H9 (cell line): ENCODE data around the gene LMBR1. TPM values are rescaled to one million over a fixed set of nuclear protein-coding genes. Genes with fewer than 3 reads are reported as not detected.

ENCODE experiments used
- DNase-seq: peaks from one replicate; pipeline ENCODE4 v3.0.0-alpha.2; 2017
- H2AFZ ChIP-seq: one replicate; pipeline ENCODE4 v1.6.1; 2013; ENCODE audit warnings: mild to moderate bottlenecking, low read length, control low read depth, moderate library complexity
- H2AK5ac ChIP-seq: 2 replicates; pipeline ENCODE4 v1.6.1; 2013; ENCODE audit warnings: low read length, control low read depth, mixed read lengths; ENCODE audit not compliant: insufficient read length
- H2BK120ac ChIP-seq: one replicate; pipeline ENCODE4 v1.6.1; 2013; ENCODE audit warnings: low read depth, mild to moderate bottlenecking, low read length, control low read depth, inconsistent platforms; ENCODE audit not compliant: poor library complexity, severe bottlenecking
- H2BK12ac ChIP-seq: 2 replicates; pipeline ENCODE4 v1.6.1; 2013; ENCODE audit warnings: low read length, control low read depth, mixed read lengths, low read depth; ENCODE audit not compliant: insufficient read length
- H2BK15ac ChIP-seq: 2 replicates; pipeline ENCODE4 v1.6.1; 2013; ENCODE audit warnings: low read depth, low read length, control low read depth
- H2BK20ac ChIP-seq: one replicate; pipeline ENCODE4 v1.6.1; 2013; ENCODE audit warnings: low read depth, mild to moderate bottlenecking, low read length, control low read depth, inconsistent platforms; ENCODE audit not compliant: poor library complexity, severe bottlenecking
- H2BK5ac ChIP-seq: 2 replicates; pipeline ENCODE4 v1.6.1; 2013; ENCODE audit warnings: low read length, control low read depth, mixed read lengths; ENCODE audit not compliant: insufficient read length
- H3K14ac ChIP-seq: 2 replicates; pipeline ENCODE4 v1.6.1; 2013; ENCODE audit warnings: low read length, control low read depth; ENCODE audit not compliant: insufficient read depth
- H3K18ac ChIP-seq: 2 replicates; pipeline ENCODE4 v1.6.1; 2013; ENCODE audit warnings: low read depth, mild to moderate bottlenecking, mixed read lengths, low read length, control low read depth; ENCODE audit not compliant: insufficient read length
- H3K23ac ChIP-seq: 2 replicates; pipeline ENCODE4 v1.6.1; 2013; ENCODE audit warnings: low read length, control low read depth, mixed read lengths, low read depth; ENCODE audit not compliant: insufficient read length
- H3K23me2 ChIP-seq: 2 replicates; pipeline ENCODE4 v1.6.1; 2013; ENCODE audit warnings: low read depth, mild to moderate bottlenecking, mixed read lengths, low read length, control low read depth; ENCODE audit not compliant: insufficient read length, poor library complexity, severe bottlenecking
- H3K27ac ChIP-seq: 2 replicates; pipeline ENCODE4 v1.5.1; 2013; ENCODE audit warnings: low read length, control low read depth, mixed read lengths, low read depth; ENCODE audit not compliant: insufficient read length
- H3K27me3 ChIP-seq: 2 replicates; pipeline ENCODE4 v1.6.1; 2013; ENCODE audit warnings: low read length, control low read depth, inconsistent platforms; ENCODE audit not compliant: insufficient read depth
- H3K4ac ChIP-seq: 2 replicates; pipeline ENCODE4 v1.6.1; 2013; ENCODE audit warnings: low read depth, mild to moderate bottlenecking, control low read depth, inconsistent platforms, low read length, moderate library complexity
- H3K4me1 ChIP-seq: 2 replicates; pipeline ENCODE4 v1.6.1; 2013; ENCODE audit warnings: low read length, control low read depth, inconsistent platforms; ENCODE audit not compliant: insufficient read depth
- H3K4me2 ChIP-seq: 2 replicates; pipeline ENCODE4 v1.6.1; 2013; ENCODE audit warnings: low read length, control low read depth, mixed read lengths; ENCODE audit not compliant: insufficient read length, insufficient read depth
- H3K56ac ChIP-seq: 2 replicates; pipeline ENCODE4 v1.6.1; 2013; ENCODE audit warnings: low read depth, mild to moderate bottlenecking, mixed read lengths, low read length, control low read depth; ENCODE audit not compliant: insufficient read length
- H3K79me1 ChIP-seq: 2 replicates; pipeline ENCODE4 v1.6.1; 2013; ENCODE audit warnings: low read depth, mild to moderate bottlenecking, moderate library complexity, low read length, control low read depth, inconsistent platforms; ENCODE audit not compliant: insufficient read depth, poor library complexity, severe bottlenecking
- H3K79me2 ChIP-seq: 2 replicates; pipeline ENCODE4 v1.6.1; 2013; ENCODE audit warnings: low read length, control low read depth, inconsistent platforms; ENCODE audit not compliant: insufficient read depth
- H3K9ac ChIP-seq: 2 replicates; pipeline ENCODE4 v1.6.1; 2013; ENCODE audit warnings: low read length, control low read depth, mixed read lengths; ENCODE audit not compliant: insufficient read length; ENCODE audit errors: extremely low read depth
- H3K9me3 ChIP-seq: one replicate; pipeline ENCODE4 v1.6.1; 2013; ENCODE audit warnings: low read depth, low read length, inconsistent platforms; ENCODE audit not compliant: control insufficient read depth
- H3T11ph ChIP-seq: one replicate; pipeline ENCODE4 v1.6.1; 2013; ENCODE audit warnings: mild to moderate bottlenecking, low read length, control low read depth, inconsistent platforms
- H4K20me1 ChIP-seq: one replicate; pipeline ENCODE4 v1.6.1; 2013; ENCODE audit not compliant: control insufficient read depth, insufficient read length, insufficient read depth
- H4K5ac ChIP-seq: 2 replicates; pipeline ENCODE4 v1.6.1; 2013; ENCODE audit warnings: low read depth, mild to moderate bottlenecking, mixed read lengths, low read length, control low read depth; ENCODE audit not compliant: insufficient read length
- H4K8ac ChIP-seq: replicated peaks from 2 replicates; pipeline ENCODE4 v1.6.1; 2013; ENCODE audit warnings: low read length, control low read depth, mixed read lengths, low read depth; ENCODE audit not compliant: insufficient read length
- H4K91ac ChIP-seq: 2 replicates; pipeline ENCODE4 v1.6.1; 2013; ENCODE audit warnings: low read depth, mild to moderate bottlenecking, moderate library complexity, mixed read lengths, low read length, control low read depth; ENCODE audit not compliant: insufficient read length
- H3K27ac Mint-ChIP-seq, 3 experiments: 2 replicates in 2 of 3; 3 replicates in 1 of 3; pipeline ENCODE4 v1.8.0; 2020 to 2021; ENCODE audit warnings: mixed read lengths in 3 of 3, mild to moderate bottlenecking in 1 of 3, moderate library complexity in 1 of 3
- H3K27me3 Mint-ChIP-seq: 2 replicates; pipeline ENCODE4 v1.8.0; 2021; ENCODE audit warnings: low read depth, mild to moderate bottlenecking, moderate library complexity, mixed read lengths
- H3K36me3 Mint-ChIP-seq, 3 experiments: 2 replicates in 2 of 3; 3 replicates in 1 of 3; pipeline ENCODE4 v1.8.0; 2020 to 2021; ENCODE audit warnings: low read depth in 3 of 3, mixed read lengths in 3 of 3; ENCODE audit not compliant: insufficient read depth in 1 of 3
- H3K4me1 Mint-ChIP-seq, 2 experiments: 2 replicates each; pipeline ENCODE4 v1.8.0; 2020; ENCODE audit warnings: mixed read lengths in 2 of 2
- H3K4me3 Mint-ChIP-seq, 2 experiments: 2 replicates in 1 of 2; 3 replicates in 1 of 2; pipeline ENCODE4 v1.8.0; 2020 to 2021; ENCODE audit warnings: mild to moderate bottlenecking in 2 of 2, mixed read lengths in 2 of 2, moderate library complexity in 1 of 2
- H3K9me3 Mint-ChIP-seq, 2 experiments: 2 replicates in 1 of 2; 3 replicates in 1 of 2; pipeline ENCODE4 v1.8.0; 2020; ENCODE audit warnings: mild to moderate bottlenecking in 2 of 2, mixed read lengths in 2 of 2, moderate library complexity in 1 of 2
- WGBS: extraction: QIAGEN DNeasy Blood & Tissue Kit; methylation state at CpG from one replicate; pipeline ENCODE4 v1.1.7; 2013; ENCODE audit warnings: missing lambda C conversion rate, low lambda C conversion rate, mixed read lengths; ENCODE audit not compliant: insufficient read length; ENCODE audit errors: extremely low coverage; 5-methylcytosine and 5-hydroxymethylcytosine counted together
- total RNA-seq: library from RNA; stranded (reverse); gene quantifications from 2 replicates; pipeline ENCODE4 v1.2.1, GENCODE V29; 2021
- TF ChIP-seq, protein P1 (sequence below): fragments of 200-600 bp; sonication (generic); conservative IDR thresholded peaks from 3 replicates; pipeline ENCODE4 v1.8.0; 2021; ENCODE audit warnings: antibody characterized with exemption, mild to moderate bottlenecking

Gene LMBR1
- total RNA-seq, 1 experiment from 2014 or later = 62.3 TPM

DNA sequence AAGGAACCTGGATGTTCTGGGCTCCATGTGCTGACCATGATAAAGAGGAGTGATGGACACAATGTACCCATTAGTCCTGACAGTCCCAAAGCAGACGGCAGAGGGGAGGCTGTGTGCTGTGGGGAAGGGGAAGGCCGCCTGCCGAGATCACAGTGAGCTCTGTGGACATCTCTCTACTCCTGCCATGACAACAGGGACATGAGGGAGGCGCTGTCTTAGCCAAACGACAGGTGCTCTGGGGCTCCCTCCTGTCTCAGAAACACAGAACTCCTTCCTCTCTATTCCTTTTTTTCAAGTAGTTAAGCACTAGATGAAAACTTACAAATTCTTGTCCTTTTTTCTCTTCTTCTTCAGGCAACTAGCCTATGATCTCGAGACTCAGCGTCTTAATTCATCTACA lies 139.4 kb downstream of the LMBR1 start:
- Mint-ChIP-seq H3K27me3 (no peaks in the 10 kb centered on the region), H3K4me3 (no peak overlapping the region), H3K9me3 (no peaks in the 10 kb centered on the region), H3K4me1 (peaks cover 10% of the 10 kb centered on the region in 2 experiments), H3K36me3 (peaks cover 2 to 10% (median 4%) of the 10 kb centered on the region in 3 experiments; a peak in 4 of 7 replicates), H3K27ac (no peak overlapping the region; a peak in 1 of 7 replicates)
- WGBS = no CpG with 5 or more reads among the region's 7 CpGs
- no peak overlapping the region for H3K4ac ChIP-seq
- H3K9me3 ChIP-seq = no peaks in the 10 kb centered on the region
- H2BK20ac ChIP-seq = no peak overlapping the region
- H3T11ph ChIP-seq = no peak overlapping the region
- H2BK12ac ChIP-seq = no peak overlapping the region
- peaks cover 4% of the 10 kb centered on the region; the same call in 1 of the 2 replicates for H3K4me1 ChIP-seq
- peaks cover 3% of the 10 kb centered on the region for H3K79me1 ChIP-seq
- H2AK5ac ChIP-seq = no peak overlapping the region
- H2BK15ac ChIP-seq = no peak overlapping the region
- no peaks in the 10 kb centered on the region for H3K23me2 ChIP-seq
- peak; percentile 51 for DNase-seq
- no peak overlapping the region for H4K8ac ChIP-seq
- TF ChIP-seq, protein P1, sequence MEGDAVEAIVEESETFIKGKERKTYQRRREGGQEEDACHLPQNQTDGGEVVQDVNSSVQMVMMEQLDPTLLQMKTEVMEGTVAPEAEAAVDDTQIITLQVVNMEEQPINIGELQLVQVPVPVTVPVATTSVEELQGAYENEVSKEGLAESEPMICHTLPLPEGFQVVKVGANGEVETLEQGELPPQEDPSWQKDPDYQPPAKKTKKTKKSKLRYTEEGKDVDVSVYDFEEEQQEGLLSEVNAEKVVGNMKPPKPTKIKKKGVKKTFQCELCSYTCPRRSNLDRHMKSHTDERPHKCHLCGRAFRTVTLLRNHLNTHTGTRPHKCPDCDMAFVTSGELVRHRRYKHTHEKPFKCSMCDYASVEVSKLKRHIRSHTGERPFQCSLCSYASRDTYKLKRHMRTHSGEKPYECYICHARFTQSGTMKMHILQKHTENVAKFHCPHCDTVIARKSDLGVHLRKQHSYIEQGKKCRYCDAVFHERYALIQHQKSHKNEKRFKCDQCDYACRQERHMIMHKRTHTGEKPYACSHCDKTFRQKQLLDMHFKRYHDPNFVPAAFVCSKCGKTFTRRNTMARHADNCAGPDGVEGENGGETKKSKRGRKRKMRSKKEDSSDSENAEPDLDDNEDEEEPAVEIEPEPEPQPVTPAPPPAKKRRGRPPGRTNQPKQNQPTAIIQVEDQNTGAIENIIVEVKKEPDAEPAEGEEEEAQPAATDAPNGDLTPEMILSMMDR = peak; percentile 58
- no peak overlapping the region for H3K56ac ChIP-seq
- H2BK5ac ChIP-seq = no peak overlapping the region
- H3K23ac ChIP-seq = no peak overlapping the region
- no peak overlapping the region for H3K4me2 ChIP-seq
- no peak overlapping the region for H2BK120ac ChIP-seq
- no peak overlapping the region for H2AFZ ChIP-seq
- H4K5ac ChIP-seq = no peak overlapping the region
- H3K79me2 ChIP-seq = no peaks in the 10 kb centered on the region
- no peak overlapping the region for H4K91ac ChIP-seq
- no peaks in the 10 kb centered on the region for H3K27me3 ChIP-seq
- no peaks in the 10 kb centered on the region for H4K20me1 ChIP-seq
- H3K9ac ChIP-seq = no peak overlapping the region
- no peak overlapping the region for H3K18ac ChIP-seq
- H3K27ac ChIP-seq = no peak overlapping the region
- H3K14ac ChIP-seq = no peak overlapping the region
